ENCODE results near the gene NRXN3. TPM values are rescaled to one million over a fixed set of nuclear protein-coding genes. Genes with fewer than 3 reads are reported as not detected.

The NRXN3 gene
- total and polyA plus RNA-seq, 2 experiments from 2014 or later, result 5.7 to 7.1 TPM

DNA sequence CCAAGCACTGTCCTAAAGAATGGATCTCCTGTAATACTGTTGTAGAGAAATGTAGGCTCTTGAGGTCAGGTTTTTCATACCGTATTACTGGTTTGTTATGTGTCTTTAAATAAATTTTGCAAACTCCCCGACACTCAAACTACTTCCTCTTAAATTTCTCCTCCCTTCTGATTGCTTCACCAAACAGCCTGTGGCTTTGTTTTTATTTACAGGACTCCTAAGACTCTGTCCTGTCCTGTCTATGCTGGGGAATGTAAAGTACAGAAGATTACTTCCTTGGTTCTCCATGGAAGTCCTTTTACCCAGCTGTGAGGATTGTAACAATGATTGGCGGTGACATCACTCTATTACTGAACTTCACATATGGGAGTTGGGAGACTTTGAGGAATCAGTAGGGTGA is 1167.6 kb downstream of the NRXN3 start:
- no peak for TF ChIP-seq EZH2phosphoT487 (IDR thresholded peaks at IDR 0.05; ENCODE audit: low read depth, severe bottlenecking, unreplicated experiment)
- TF ChIP-seq, protein P1, sequence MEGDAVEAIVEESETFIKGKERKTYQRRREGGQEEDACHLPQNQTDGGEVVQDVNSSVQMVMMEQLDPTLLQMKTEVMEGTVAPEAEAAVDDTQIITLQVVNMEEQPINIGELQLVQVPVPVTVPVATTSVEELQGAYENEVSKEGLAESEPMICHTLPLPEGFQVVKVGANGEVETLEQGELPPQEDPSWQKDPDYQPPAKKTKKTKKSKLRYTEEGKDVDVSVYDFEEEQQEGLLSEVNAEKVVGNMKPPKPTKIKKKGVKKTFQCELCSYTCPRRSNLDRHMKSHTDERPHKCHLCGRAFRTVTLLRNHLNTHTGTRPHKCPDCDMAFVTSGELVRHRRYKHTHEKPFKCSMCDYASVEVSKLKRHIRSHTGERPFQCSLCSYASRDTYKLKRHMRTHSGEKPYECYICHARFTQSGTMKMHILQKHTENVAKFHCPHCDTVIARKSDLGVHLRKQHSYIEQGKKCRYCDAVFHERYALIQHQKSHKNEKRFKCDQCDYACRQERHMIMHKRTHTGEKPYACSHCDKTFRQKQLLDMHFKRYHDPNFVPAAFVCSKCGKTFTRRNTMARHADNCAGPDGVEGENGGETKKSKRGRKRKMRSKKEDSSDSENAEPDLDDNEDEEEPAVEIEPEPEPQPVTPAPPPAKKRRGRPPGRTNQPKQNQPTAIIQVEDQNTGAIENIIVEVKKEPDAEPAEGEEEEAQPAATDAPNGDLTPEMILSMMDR (IDR thresholded peaks at IDR 0.05; ENCODE audit: poor library complexity), result no peak
- TF ChIP-seq EZH2 (IDR thresholded peaks at IDR 0.05; ENCODE audit: borderline replicate concordance), result no peak
- Histone ChIP-seq H3K4me1 (ENCODE audit: insufficient read depth) (peaks cover 5% of the 10 kb centered on the region), H3K27me3 (no peaks in the 10 kb centered on the region), H4K20me1 (ENCODE audit: insufficient read depth, poor library complexity, severe bottlenecking) (no peaks in the 10 kb centered on the region), H2AFZ (no peak overlapping the region), H3K9me2 (replicated peaks; ENCODE audit: insufficient read depth) (no peaks in the 10 kb centered on the region), H3K4me3 (no peak overlapping the region), H3K36me3 (replicated peaks; ENCODE audit: insufficient read depth, low read depth) (no peaks in the 10 kb centered on the region), H3K9me3 (ENCODE audit: low read depth) (no peaks in the 10 kb centered on the region), H3K27ac (no peak overlapping the region), H3K79me2 (no peaks in the 10 kb centered on the region), H3K4me2 (no peak overlapping the region)
- no peak for DNase-seq (ENCODE audit: low spot score)
- 86% methylated on average over 3 of the region's 3 CpGs for WGBS (ENCODE audit: low lambda C conversion rate, missing lambda C conversion rate)

DNA sequence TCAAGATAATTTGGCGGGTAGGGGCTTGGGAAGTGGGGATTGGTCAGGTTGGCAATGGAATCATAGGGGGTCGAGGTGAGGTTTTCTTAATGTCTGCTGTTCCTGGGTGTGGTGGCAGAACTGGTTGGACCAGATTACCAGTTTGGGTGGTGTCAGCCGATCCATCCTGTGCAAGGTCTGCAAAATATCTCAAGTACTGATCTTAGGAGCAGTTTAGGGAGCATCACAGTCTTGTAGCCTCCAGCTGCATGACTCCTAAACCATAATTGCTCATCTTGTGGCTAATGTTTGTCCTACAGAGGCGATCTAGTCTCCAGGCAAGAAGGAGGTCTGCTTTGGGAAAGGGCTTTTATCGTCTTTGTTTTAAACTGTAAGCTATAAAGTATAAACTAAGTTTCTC is 1172.8 kb downstream of the NRXN3 start:
- peaks cover 3% of the 10 kb centered on the region for H3K27me3 ChIP-seq
- H3K4me3 ChIP-seq, result no peak overlapping the region
- DNase-seq (ENCODE audit: low spot score), result no peak
- H2AFZ ChIP-seq, result no peak overlapping the region
- no peak overlapping the region for H3K4me2 ChIP-seq
- H3K4me1 ChIP-seq (ENCODE audit: insufficient read depth), result peaks cover 5% of the 10 kb centered on the region
- H3K79me2 ChIP-seq, result no peaks in the 10 kb centered on the region
- no peaks in the 10 kb centered on the region for H3K36me3 ChIP-seq (replicated peaks; ENCODE audit: insufficient read depth, low read depth)
- H3K27ac ChIP-seq, result no peak overlapping the region
- H4K20me1 ChIP-seq (ENCODE audit: insufficient read depth, poor library complexity, severe bottlenecking), result no peaks in the 10 kb centered on the region
- H3K9me3 ChIP-seq (ENCODE audit: low read depth), result no peaks in the 10 kb centered on the region
- no peaks in the 10 kb centered on the region for H3K9me2 ChIP-seq (replicated peaks; ENCODE audit: insufficient read depth)
- WGBS (ENCODE audit: low lambda C conversion rate, missing lambda C conversion rate), result 64% methylated on average over 5 of the region's 5 CpGs
- TF ChIP-seq, protein P1 (IDR thresholded peaks at IDR 0.05; ENCODE audit: poor library complexity), result no peak
- TF ChIP-seq EZH2 (IDR thresholded peaks at IDR 0.05; ENCODE audit: borderline replicate concordance) (no peak), EZH2phosphoT487 (IDR thresholded peaks at IDR 0.05; ENCODE audit: low read depth, severe bottlenecking, unreplicated experiment) (no peak)

DNA sequence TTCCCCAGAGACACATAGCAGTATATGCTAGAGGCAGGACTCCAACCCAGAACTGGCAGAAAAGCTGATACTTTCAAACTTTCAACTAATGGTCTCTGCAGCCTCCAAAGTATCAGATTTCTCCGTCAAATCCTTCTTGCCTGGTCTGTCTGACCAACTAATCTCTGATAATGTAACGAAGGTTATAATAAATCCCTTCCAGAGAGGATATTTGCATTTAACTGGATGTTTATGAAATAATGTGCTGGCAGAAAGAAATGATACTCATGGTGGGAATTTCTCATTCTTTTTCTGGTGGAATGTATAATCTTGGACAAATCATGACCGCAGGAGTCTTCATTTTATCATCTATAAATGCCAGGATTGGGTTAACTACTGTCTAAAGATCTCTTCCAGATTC is 1180.8 kb downstream of the NRXN3 start:
- Histone ChIP-seq H3K4me1 (ENCODE audit: insufficient read depth) (peaks cover 26% of the 10 kb centered on the region), H2AFZ (no peak overlapping the region), H3K27me3 (no peaks in the 10 kb centered on the region), H3K36me3 (replicated peaks; ENCODE audit: insufficient read depth, low read depth) (no peaks in the 10 kb centered on the region), H3K9me3 (ENCODE audit: low read depth) (no peaks in the 10 kb centered on the region), H3K27ac (no peak overlapping the region), H3K79me2 (no peaks in the 10 kb centered on the region), H3K4me2 (no peak overlapping the region), H4K20me1 (ENCODE audit: insufficient read depth, poor library complexity, severe bottlenecking) (no peaks in the 10 kb centered on the region), H3K4me3 (no peak overlapping the region), H3K9me2 (replicated peaks; ENCODE audit: insufficient read depth) (no peaks in the 10 kb centered on the region)
- TF ChIP-seq, protein P1 (IDR thresholded peaks at IDR 0.05; ENCODE audit: poor library complexity), result no peak
- no peak for TF ChIP-seq EZH2 (IDR thresholded peaks at IDR 0.05; ENCODE audit: borderline replicate concordance)
- no peak for TF ChIP-seq EZH2phosphoT487 (IDR thresholded peaks at IDR 0.05; ENCODE audit: low read depth, severe bottlenecking, unreplicated experiment)
- WGBS (ENCODE audit: low lambda C conversion rate, missing lambda C conversion rate), result 41% methylated on average over 3 of the region's 3 CpGs
- no peak for DNase-seq (ENCODE audit: low spot score)
